Natural killer cell treated with Interleukin-12 subunit alpha and Interleukin-12 subunit beta and Interleukin-15 and Interleukin-18, amount 100 ng/mL, for 72 hours (primary cell): ENCODE results near the gene DDA1. TPM values are rescaled to one million over a fixed set of nuclear protein-coding genes. Genes with fewer than 3 reads are reported as not detected.
A peak's percentile ranks its signal among the peaks of the same experiment; 100 is the strongest.

Experiments used
- ATAC-seq, 2 donors: fragments of 150-1000 bp; cut with Tn5 transposase in 1 of 2; sonication (Bioruptor Pico), chemical (Tn5 transposase) in 1 of 2; 2 replicates each; pipeline ENCODE4 v1.10.0; 2021
- DNase-seq: peaks from one replicate; pipeline ENCODE4 v3.0.0; 2022; ENCODE audit warnings: low spot score
- H3K27ac Mint-ChIP-seq, 2 donors: 1 replicate in 1 of 2; 2 replicates in 1 of 2; pipeline ENCODE4 v1.8.0; 2022; ENCODE audit warnings: mixed read lengths in 2 of 2, mild to moderate bottlenecking in 1 of 2, moderate library complexity in 1 of 2
- H3K27me3 Mint-ChIP-seq, 2 donors: 1 replicate in 1 of 2; 2 replicates in 1 of 2; pipeline ENCODE4 v1.8.0; 2022; ENCODE audit warnings: mixed read lengths in 2 of 2
- H3K36me3 Mint-ChIP-seq: one replicate; pipeline ENCODE4 v1.8.0; 2022; ENCODE audit warnings: mixed read lengths
- H3K4me1 Mint-ChIP-seq, 2 donors: 1 replicate in 1 of 2; 2 replicates in 1 of 2; pipeline ENCODE4 v1.8.0; 2022; ENCODE audit warnings: low read depth in 2 of 2, mixed read lengths in 2 of 2, mild to moderate bottlenecking in 1 of 2
- H3K4me3 Mint-ChIP-seq: one replicate; pipeline ENCODE4 v1.8.0; 2022; ENCODE audit warnings: mixed read lengths
- H3K9me3 Mint-ChIP-seq: 2 replicates; pipeline ENCODE4 v1.8.0; 2022; ENCODE audit warnings: mixed read lengths
- total RNA-seq, 2 donors: library from RNA; stranded (reverse); gene quantifications; one replicate each; pipeline ENCODE4 v1.2.3, GENCODE V29; 2022

The DDA1 gene
- total RNA-seq, 2 donors from 2014 or later = 57.7 to 68.3 TPM

- ATAC-seq = peak; percentile 74 to 81
- H3K36me3 Mint-ChIP-seq = no peaks in the 10 kb centered on the region
- DNase-seq = peak; percentile 97
- H3K27ac Mint-ChIP-seq = peak within 1 kb of the TSS; percentile 22 to 58
- no peaks in the 10 kb centered on the region for H3K27me3 Mint-ChIP-seq
- H3K4me3 Mint-ChIP-seq = peak within 1 kb of the TSS; percentile 89
- no peaks in the 10 kb centered on the region for H3K9me3 Mint-ChIP-seq
- peaks cover 33 to 36% of the 10 kb centered on the region in 2 donors for H3K4me1 Mint-ChIP-seq
These were observed 25.3 kb downstream of the DDA1 start, which contains the start of gene ANO8 for GRCh38 chr19:17334414-17335409. Gene ANO8, minus strand, starts transcription at chr19:17334855. Its CDS starts 185 bp downstream, at chr19:17334670.

DNA sequence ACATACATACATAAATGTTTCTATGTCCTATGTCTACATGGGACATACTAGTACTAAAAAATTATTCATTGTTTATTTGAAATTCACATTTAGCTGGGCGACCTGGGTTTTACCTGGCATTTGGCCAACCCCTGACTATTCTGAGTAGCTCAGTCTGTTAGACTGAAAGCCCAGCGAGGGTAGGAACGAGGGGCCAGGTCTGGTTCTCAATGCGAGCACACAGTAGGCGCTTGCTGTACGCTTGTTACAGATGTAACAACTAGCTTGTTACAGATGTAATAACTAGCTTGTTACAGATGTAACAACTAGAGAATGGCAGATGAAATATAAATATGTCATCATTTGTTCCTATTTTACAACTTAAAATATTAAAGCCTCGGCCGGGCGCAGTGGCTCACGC is 26.2 kb downstream of the DDA1 start:
- DNase-seq (no peak), ATAC-seq (no peak)
- Mint-ChIP-seq H3K27me3 (no peaks in the 10 kb centered on the region), H3K27ac (no peak overlapping the region), H3K4me1 (peaks cover 33 to 34% of the 10 kb centered on the region in 2 donors), H3K4me3 (peak overlapping the region; percentile 89), H3K9me3 (no peaks in the 10 kb centered on the region), H3K36me3 (no peaks in the 10 kb centered on the region)

- Mint-ChIP-seq H3K4me1 (peaks cover 32 to 33% of the 10 kb centered on the region in 2 donors), H3K9me3 (no peaks in the 10 kb centered on the region), H3K27me3 (no peaks in the 10 kb centered on the region), H3K27ac (peak within 1 kb of the TSS; percentile 85 to 98), H3K36me3 (no peaks in the 10 kb centered on the region), H3K4me3 (peak within 1 kb of the TSS; percentile 97)
- peak; percentile 95 to 96 for ATAC-seq
- peak; percentile 97 for DNase-seq
These were observed 27.7 kb downstream of the DDA1 start, which contains the start of gene GTPBP3 for GRCh38 chr19:17336872-17337674. Gene GTPBP3, plus strand, starts transcription at chr19:17337553. Its CDS starts 59 bp downstream, at chr19:17337612.

DNA sequence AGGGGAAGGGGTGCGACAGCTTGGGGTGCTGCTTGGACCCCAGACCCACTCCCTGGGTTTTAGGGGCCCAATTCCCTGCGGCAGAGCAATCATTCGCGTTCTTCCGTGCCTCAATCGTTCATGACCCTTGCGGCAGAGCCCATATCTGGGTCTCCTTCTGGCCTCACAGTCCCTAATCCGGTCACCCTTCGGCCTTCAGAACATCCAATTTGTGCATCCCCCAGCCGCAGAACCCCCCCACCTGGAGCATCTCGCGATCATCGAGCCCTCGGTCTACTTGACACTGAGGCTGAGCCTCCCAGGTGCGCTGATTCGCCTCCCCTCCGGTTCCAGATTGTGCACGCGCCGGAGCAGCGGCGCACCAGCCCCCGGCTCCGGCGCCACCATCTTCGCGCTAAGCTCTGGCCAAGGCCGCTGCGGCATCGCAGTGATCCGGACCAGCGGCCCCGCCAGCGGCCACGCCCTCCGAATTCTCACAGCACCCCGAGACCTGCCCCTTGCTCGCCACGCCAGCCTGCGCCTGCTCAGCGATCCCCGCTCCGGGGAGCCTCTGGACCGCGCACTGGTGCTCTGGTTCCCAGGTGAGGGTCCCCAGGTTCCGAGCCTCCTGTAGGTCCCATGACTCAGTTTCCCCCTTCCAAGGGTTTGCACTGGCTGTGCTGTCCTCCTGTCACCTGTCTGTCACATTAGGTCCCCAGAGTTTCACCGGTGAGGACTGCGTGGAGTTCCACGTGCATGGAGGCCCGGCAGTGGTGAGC is 28.5 kb downstream of the DDA1 start:
- no peak for DNase-seq
- H3K27ac Mint-ChIP-seq = peak overlapping the region; percentile 85 to 98
- ATAC-seq = no peak
- no peaks in the 10 kb centered on the region for H3K36me3 Mint-ChIP-seq
- H3K4me3 Mint-ChIP-seq = peak overlapping the region; percentile 97
- peaks cover 30 to 31% of the 10 kb centered on the region in 2 donors for H3K4me1 Mint-ChIP-seq
- no peaks in the 10 kb centered on the region for H3K9me3 Mint-ChIP-seq
- no peaks in the 10 kb centered on the region for H3K27me3 Mint-ChIP-seq

- Mint-ChIP-seq H3K4me1 (peaks cover 26 to 27% of the 10 kb centered on the region in 2 donors), H3K9me3 (no peaks in the 10 kb centered on the region), H3K36me3 (no peaks in the 10 kb centered on the region), H3K27me3 (no peaks in the 10 kb centered on the region), H3K4me3 (peak overlapping the region; percentile 97), H3K27ac (no peak overlapping the region)
- DNase-seq = no peak
- no peak for ATAC-seq
These were observed 29.2 kb downstream of the DDA1 start for GRCh38 chr19:17338433-17339078.

DNA sequence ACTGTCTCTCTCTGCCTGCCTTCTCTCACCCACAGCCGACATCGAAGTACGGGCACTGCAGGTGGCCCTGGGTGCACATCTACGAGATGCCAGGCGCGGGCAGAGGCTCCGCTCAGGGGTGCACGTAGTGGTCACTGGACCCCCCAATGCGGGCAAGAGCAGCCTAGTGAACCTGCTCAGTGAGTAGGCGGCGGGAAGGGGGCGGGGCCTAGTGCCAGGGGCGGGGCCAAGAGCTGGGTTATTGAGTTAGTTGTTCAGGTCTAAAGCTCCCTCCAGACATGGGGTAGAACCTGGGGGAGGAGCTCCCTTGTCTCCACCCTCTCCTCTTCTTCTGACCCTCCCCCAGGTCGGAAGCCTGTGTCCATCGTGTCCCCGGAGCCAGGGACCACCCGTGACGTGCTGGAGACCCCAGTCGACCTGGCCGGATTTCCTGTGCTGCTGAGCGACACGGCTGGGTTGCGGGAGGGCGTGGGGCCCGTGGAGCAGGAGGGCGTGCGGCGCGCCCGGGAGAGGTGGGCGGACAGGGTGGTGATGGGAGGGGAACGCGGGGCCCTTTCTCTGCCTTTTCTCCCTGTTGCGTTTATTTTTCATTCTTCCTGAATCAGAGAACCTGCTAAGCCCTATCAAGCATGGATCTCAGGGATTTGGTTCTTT is 29.9 kb downstream of the DDA1 start:
- H3K9me3 Mint-ChIP-seq = no peaks in the 10 kb centered on the region

DNA sequence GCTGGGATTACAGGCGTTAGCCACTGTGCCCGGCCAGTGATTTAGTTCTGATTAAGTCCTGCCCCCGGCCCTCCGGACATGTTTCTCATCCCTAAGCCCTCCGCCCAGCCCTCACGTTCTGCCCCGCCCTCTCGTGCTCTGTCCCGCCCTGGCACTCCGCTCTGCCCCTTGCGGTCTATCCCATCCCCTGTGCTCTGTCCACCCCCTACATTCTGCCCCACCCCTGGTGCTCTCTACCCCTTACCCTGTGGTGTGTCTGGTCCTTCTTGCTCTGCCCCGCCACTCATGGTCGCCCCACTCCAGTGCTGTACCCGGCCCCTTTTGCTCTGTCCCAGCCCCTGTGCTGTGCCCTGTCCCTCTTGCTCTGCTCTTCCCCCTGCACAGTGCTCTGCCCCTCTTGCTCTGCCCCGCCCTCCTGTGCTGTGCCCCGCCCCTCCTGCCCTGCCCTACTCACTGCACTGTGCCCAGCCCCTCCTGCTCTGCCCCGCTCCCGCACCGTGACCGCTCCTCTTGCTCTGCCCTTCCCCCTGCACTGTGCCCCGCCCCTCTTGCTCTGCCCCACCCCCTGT is 31.0 kb downstream of the DDA1 start:
- DNase-seq (no peak), ATAC-seq (no peak)
- H3K9me3 Mint-ChIP-seq = no peaks in the 10 kb centered on the region
- peaks cover 14 to 15% of the 10 kb centered on the region in 2 donors for H3K4me1 Mint-ChIP-seq
- no peak overlapping the region for H3K4me3 Mint-ChIP-seq
- no peaks in the 10 kb centered on the region for H3K27me3 Mint-ChIP-seq
- no peaks in the 10 kb centered on the region for H3K36me3 Mint-ChIP-seq
- H3K27ac Mint-ChIP-seq = no peak overlapping the region

More for the DNA sequence above, 29.9 kb downstream of the DDA1 start:
- Mint-ChIP-seq H3K27ac (no peak overlapping the region), H3K4me1 (peaks cover 21% of the 10 kb centered on the region in 2 donors), H3K36me3 (no peaks in the 10 kb centered on the region), H3K27me3 (no peaks in the 10 kb centered on the region), H3K4me3 (peak overlapping the region; percentile 60)
- DNase-seq (no peak), ATAC-seq (no peak)

- Mint-ChIP-seq H3K9me3 (no peaks in the 10 kb centered on the region), H3K27me3 (no peaks in the 10 kb centered on the region), H3K27ac (no peak overlapping the region), H3K4me3 (no peak overlapping the region), H3K36me3 (no peaks in the 10 kb centered on the region), H3K4me1 (peaks cover 14 to 15% of the 10 kb centered on the region in 2 donors)
- no peak for DNase-seq
- no peak for ATAC-seq
These were observed 31.6 kb downstream of the DDA1 start for GRCh38 chr19:17340871-17341357.

GRCh38 chr19:17341386-17341785 is 32.0 kb downstream of the DDA1 start:
- Mint-ChIP-seq H3K36me3 (no peaks in the 10 kb centered on the region), H3K4me3 (no peak overlapping the region), H3K27ac (no peak overlapping the region), H3K9me3 (no peaks in the 10 kb centered on the region), H3K4me1 (peaks cover 11 to 17% of the 10 kb centered on the region in 2 donors), H3K27me3 (no peaks in the 10 kb centered on the region)
- no peak for DNase-seq
- ATAC-seq = no peak

GRCh38 chr19:17341845-17342244 is 32.5 kb downstream of the DDA1 start:
- DNase-seq (no peak), ATAC-seq (no peak)
- H3K4me1 Mint-ChIP-seq = peaks cover 6 to 13% of the 10 kb centered on the region in 2 donors
- H3K36me3 Mint-ChIP-seq = no peaks in the 10 kb centered on the region
- no peak overlapping the region for H3K27ac Mint-ChIP-seq
- no peaks in the 10 kb centered on the region for H3K27me3 Mint-ChIP-seq
- H3K9me3 Mint-ChIP-seq = no peaks in the 10 kb centered on the region
- H3K4me3 Mint-ChIP-seq = no peak overlapping the region

- no peak overlapping the region for H3K27ac Mint-ChIP-seq
These were observed 36.8 kb downstream of the DDA1 start for GRCh38 chr19:17346109-17346671.

GRCh38 chr19:17347361-17347760 is 38.0 kb downstream of the DDA1 start:
- H3K36me3 Mint-ChIP-seq = no peaks in the 10 kb centered on the region
- no peaks in the 10 kb centered on the region for H3K9me3 Mint-ChIP-seq
- DNase-seq = no peak
- H3K27me3 Mint-ChIP-seq = peaks cover 8% of the 10 kb centered on the region in 2 donors
- ATAC-seq = no peak
- H3K27ac Mint-ChIP-seq = no peak overlapping the region
- peaks cover 0 to 6% of the 10 kb centered on the region in 2 donors for H3K4me1 Mint-ChIP-seq
- H3K4me3 Mint-ChIP-seq = no peak overlapping the region

More at GRCh38 chr19:17346109-17346671, 36.8 kb downstream of the DDA1 start:
- Mint-ChIP-seq H3K27me3 (peaks cover 6 to 8% of the 10 kb centered on the region in 2 donors), H3K9me3 (no peaks in the 10 kb centered on the region), H3K4me1 (peaks cover 0 to 2% of the 10 kb centered on the region in 2 donors), H3K4me3 (no peak overlapping the region), H3K36me3 (no peaks in the 10 kb centered on the region)
- ATAC-seq = peak; percentile 86 to 92
- DNase-seq = no peak
